NCI-H2171 (cell line): ENCODE results near the gene ASB7.
"Not testable (repeated sequence)": the region's sequence is repeated elsewhere in the genome, so short reads cannot be mapped to it uniquely, and the experiment has no call there.

Experiments used
- DNase-seq: peaks from one replicate; lab custom pipeline; 2025; lab: John Stamatoyannopoulos, UW

Gene ASB7, protein sequence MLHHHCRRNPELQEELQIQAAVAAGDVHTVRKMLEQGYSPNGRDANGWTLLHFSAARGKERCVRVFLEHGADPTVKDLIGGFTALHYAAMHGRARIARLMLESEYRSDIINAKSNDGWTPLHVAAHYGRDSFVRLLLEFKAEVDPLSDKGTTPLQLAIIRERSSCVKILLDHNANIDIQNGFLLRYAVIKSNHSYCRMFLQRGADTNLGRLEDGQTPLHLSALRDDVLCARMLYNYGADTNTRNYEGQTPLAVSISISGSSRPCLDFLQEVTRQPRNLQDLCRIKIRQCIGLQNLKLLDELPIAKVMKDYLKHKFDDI

DNA sequence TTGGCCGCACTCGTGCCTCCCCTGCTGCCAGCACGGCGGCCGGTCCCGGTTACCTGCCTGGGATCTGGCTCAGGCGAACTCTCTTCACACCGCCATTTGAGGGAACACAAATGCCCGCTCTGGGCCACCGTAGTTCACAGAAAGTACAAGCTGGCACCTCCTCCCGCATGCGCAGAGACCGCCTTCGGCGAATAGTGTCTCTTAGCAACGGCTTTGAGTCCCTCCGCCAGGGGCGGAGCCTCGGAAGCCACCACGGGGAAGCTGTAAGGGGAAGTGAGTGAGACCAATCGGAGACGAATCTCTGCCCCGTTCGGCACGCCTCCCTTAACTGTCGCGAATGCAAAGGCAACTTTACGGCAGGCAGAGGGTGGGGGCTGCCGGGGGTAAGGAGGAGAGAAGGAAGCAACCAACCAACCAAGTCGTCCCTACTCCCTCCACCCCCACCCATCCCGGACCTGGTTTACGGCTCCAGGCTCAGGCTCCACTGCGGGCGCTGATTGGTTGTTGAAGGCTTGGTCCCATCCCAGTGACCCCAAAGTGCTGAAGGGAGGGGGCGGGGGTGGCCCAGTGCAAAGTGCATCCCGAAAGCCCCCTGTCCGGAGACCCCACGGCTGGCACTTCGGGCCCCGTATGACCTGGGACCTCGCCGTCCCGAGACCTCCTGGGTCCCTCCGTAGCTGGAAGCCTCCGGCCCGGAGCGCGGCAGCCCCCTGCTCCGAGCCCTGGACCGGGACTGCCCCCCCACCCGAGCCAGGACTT lies at the start of gene ASB7, which contains the start of gene LINS1:
TSS of gene ASB7 (plus strand) at position 526 of the 759 bp plus-strand sequence. CDS start 9,628 bp downstream, outside the sequence.
TSS of gene LINS1 (minus strand) at position 121 of the 759 bp plus-strand sequence. CDS start 21,342 bp downstream, outside the sequence.
- peak; percentile 99 for DNase-seq

DNA sequence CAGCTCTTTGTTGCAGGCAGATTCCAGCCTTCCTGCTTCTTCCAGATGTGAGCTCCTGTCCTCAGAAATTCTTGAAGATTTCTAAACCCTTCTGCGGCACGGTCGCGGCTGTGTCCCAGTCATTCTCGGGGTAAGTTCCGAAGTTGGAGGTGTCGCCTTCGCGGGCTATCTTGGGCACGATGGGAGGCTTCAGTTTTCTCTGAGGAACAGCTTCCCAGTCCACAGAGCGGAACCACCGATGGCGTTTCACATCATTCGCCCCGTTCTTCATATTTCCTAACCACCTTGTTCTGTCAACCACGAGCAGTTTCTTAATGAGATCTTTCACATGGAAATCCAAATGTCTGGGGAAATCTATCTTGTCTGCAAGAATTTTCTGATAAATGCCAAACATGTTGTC lies 48.9 kb upstream of the ASB7 start:
- DNase-seq, result no peak

DNA sequence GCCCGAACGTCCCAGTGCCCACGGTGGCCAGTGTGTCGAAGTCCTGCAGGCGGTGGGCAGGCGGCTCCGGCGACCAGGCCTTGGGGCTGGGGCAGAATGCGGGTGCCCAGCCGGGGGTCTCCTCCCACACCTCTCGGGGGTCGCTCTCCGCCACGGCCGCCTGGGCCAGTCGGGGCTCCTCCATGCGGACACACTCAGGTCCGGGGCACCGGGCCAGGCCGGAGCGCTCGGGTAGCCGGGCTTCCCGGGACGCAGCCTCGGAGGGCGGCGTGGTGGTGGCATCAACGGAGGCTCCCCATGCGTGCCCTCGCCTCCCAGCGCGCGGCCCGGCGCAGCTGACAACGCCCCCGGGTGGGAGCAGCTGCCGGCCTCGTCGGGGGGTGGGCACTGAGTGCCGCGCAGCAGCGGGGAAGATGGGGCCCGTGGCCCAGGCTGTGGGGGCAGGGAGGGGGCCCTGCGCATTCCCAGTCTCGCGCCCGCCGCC lies 43.6 kb upstream of the ASB7 start:
- DNase-seq, result no peak

DNA sequence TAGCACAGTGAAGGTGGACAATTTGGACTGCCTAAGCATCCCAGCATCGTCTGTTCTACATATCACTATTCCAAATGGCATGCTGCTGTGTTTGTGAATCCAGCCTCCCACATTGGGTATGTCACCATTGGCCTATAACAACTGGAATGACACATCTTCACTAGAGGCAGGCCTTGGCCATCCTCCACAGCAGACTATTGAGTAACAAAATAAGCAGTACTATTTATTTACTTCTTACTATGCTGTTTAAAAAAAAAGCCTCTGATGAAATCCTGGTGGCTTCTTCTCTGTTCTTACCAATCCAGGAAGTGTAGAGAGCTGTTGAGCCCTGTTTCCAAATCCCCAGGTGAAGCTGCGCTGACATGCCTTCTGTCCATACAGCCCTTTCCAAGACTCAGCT lies 43.1 kb upstream of the ASB7 start:
- DNase-seq, result no peak

DNA sequence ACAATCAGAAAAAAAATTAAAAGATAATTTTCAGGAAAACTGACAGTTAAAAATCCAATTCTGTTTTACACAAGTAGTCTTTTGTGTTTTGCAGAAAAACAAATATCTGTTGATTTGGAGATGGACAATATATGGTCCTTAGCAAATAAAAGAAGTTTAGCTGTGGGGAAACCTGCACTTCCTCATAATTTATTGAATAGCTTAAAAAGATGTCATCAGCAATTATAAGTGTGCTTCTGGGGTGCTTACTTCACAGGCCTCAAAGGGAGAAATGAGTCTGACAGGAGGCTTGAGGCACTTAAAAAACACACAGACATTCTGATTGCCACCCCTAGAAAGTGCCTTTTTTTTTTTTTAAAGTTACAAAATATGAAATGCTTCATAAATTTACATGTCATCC lies 42.1 kb upstream of the ASB7 start:
- DNase-seq, result no peak

DNA sequence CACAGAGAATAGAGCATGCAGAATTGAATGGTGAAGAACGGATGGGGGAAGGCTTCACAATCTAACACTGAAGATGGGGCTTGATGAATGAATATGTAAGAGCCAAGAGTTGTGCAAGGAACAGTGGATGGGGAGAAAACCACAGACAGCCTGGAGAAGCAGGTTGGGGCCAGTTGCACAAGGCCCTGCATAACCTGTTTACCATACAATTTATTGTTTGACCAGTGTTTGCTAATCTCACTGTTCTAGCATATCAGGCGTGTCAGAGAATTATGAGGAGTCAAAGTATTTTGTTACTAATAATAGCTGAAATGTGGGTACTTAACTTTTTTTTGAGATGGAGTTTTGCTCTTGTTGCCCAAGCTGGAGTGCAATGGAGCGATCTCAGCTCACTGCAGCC lies 36.8 kb upstream of the ASB7 start:
- DNase-seq, result no peak

DNA sequence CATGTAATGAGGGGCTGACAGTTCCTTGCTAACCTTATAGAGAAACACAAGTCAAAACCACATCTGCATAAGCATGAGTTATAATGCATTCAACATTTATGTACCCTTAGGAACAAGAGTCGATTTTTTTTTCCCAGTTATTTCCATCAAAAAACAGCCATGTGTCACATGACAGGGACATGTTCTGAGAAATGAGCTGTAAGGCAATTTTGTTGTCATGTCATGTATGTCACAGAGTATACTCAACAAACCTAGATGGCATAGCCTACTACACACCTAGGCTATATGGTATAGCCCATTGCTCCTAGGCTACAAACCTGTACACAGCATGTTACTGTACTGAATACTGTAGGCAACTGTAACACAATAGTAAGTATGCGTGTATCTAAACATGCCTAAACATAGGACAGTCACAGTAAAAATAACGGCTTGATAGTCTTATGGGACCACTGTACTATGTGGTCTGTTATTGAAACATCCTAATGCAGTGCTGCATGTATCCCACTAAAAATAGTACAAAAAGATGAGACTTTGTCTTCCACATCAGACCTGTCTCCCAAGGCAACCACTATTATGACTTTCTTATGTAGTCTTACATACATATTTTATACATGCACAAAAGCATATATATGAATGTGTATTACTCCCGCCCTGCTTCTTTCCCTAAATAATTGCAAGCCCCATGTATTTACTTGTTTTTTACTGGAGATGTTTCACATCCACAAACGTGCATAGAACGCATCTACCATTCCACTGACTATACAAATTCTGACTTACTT lies 35.4 kb upstream of the ASB7 start:
- DNase-seq, result no peak

DNA sequence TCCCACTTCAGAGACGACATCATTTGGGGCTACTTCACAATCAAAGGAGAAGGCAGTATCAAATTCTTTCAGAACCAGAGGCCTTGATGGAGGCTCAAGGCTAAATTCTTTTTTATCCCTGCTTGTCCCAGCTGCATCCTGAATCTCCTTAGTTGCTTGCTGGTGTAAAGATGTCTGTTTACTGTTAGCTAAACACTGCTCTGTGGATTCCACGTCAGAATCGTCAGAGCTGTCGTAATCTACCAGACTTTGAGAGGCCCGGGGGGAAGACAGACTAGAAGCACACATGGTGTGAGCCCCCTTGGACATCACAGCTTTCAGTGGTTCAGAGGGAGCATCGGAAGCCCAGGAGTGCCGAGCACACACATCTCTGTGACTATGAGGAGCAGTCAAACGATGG lies 33.0 kb upstream of the ASB7 start:
- no peak for DNase-seq

DNA sequence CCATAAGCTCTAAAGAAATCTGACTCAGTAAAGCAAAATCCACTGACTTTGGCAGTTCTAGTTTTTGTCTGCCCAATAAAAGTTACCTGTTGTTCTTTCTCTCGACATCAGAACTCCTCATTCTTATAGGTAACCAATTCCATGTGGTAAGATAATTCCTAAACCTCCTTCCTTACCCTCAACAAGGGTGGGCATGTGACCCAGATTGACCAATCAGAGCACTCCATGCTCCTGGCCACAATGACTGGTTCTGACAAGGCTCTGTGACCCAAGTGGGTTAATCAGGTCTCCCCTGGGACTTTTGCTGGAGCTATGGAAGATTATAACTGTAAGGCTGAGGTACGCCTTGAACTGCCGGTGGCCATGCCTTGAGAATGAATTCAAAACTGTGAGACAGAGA lies 32.1 kb upstream of the ASB7 start:
- no peak for DNase-seq

DNA sequence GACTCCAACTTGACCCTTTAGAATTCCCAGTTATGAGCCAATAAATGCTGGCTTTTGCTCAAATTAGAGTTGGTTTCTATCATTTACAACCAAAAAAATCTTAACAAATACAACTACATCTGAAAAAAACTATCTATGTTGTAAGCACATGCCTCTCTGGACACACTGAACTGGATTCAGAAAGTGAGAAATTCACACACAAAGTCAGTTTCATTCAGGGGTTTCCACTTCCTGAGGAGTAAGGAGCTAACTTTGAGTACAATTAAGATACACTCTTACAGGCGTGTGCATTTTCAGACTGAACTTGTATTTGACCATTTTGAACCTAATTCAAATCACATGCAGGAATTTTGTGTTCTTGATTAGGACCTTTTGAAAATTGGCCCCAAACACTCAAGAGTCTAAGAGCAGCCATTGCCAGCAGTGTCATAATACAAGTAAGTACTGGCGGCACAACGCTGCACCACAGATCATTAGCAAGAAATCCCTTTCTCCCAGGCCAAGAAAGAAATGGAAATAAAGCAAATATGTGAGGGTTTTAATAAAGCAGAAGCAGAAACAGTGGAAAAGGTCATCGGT lies 31.6 kb upstream of the ASB7 start:
- no peak for DNase-seq

DNA sequence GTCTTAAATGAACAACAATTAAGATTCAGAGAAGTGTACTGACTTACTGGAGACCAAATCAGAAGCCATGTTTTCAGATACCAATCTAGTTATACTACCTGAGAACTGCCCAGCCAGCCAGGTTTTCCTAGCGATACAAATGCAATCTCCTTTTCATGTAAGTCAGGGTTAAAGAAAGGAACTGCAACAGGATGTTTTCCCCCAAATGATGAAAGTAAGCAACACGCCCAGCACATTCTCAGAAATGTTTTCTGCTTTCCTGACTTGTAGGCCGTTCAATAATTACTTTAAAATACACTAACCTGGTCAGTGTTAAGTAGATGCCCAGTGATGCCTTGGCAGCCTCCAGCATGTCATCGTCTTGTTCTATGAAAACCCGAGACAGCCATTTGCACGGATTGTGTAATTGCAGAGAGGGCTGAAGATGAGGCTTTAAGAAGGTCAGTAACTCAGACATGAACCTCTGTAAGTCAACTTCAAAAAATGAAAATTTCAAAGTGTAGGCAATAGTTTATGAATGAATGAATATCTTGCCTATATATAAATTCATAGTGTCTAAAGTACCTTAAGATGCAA lies 30.7 kb upstream of the ASB7 start:
- DNase-seq, result no peak

DNA sequence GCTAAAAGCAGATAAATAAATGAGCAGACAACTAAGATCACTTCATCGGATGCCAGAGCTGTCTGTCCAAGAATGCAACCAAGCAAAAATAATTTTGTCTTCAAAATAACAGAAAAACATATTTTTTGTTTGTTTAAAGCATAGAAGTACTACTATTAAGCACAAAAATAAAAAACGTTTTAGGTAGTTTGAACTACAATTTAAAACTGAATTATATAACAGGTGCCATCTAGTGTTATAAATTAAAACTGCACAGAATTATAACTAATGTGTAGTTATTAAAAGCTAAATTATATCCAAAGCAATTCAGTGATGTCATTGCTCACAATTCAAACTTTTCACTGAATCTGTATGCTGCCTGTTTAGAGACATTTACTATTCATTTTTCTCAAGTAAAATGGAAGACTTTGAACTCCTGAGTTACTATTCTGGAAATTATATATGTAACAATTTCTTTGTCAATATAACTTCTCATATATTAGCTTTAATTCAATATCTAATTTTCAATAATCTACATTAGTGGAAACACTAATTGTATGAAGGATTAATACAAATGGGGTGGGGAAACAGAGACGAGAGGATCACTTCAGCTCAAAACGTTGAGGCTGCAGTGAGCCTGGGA lies 29.9 kb upstream of the ASB7 start:
- DNase-seq, result no peak

DNA sequence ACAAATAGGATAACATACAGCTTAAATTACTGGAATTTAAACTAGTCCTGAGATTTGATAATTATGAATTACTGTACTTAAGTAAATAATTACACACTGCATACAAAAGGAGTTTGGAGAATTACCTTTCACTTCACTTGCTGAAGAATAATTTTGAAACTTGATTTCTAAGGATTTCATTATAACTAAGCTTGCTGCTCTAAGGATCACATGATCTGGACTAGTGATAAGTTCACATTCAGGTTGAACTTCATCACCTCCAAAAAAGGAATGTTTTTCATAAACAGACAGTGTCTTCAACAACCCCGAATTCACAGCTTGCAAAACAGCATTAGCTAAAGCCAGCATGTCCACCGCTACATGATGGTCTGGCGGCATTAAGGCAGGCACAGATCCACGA lies 28.9 kb upstream of the ASB7 start:
- no peak for DNase-seq

DNA sequence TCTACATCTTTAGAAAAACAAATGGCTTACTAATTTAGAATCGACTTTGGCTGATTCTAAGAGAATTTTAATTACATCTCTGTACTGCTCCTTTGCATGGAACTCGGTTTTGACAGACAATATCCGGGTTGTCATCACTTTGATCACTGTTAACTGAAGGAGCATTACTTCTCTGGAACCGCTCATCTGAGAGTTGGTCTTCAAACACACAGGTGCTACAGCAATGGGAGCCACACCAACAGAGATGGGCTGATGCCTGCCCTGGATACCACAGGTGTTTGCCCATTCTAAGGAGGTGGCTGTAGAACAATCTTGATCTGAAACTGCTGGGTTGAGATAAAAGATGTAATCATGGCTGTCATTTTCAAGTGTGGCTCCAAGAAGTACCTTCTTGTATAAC lies 22.0 kb upstream of the ASB7 start:
- DNase-seq, result no peak

DNA sequence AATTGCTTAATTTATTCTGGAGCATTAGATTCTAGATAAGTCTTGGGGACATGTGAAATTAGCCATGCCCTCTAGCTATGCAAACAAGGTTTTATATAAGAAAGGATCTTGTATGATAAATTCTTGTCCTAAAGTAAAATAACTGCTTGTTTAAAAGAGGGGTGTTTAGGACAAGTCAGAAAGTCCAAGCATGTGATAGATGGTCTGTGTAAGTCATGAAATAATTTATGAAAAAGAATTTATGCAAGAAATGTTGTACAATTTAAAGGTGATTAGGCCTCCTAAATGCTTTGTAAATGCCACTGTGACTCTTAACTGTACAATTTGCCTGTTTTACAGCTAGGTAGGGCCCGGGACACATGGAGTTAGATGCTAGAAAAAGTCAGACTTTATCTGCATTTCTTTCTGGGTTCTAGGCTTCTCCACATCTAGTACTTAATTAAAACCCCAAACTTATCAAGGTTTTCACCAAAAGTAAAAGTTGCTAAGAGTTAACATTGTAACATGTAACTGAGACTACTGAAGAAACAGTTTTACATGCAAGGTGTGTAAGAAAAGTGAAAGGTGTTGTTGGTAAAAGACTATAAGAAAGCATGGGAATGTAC lies 13.6 kb upstream of the ASB7 start:
- DNase-seq, result peak; percentile 7

DNA sequence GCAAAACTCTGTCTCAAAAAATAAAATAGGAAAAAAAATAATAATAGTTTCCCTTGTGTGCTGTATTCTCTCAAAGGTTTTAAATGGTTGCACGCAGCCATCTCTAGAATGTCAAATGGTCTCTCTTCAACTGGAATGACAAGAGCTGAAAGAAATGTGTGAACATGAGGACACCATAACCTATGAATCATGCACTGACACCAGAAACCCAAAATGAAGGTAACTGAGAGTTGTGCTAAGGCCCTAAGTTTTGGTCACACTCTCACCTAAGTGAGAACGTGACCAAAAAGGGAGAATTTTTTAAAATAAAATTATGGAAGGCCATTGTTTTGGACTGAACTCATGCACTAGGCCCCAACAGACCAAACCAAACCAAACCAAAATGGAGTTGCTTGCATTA lies 11.2 kb upstream of the ASB7 start:
- DNase-seq, result not testable (repeated sequence)

DNA sequence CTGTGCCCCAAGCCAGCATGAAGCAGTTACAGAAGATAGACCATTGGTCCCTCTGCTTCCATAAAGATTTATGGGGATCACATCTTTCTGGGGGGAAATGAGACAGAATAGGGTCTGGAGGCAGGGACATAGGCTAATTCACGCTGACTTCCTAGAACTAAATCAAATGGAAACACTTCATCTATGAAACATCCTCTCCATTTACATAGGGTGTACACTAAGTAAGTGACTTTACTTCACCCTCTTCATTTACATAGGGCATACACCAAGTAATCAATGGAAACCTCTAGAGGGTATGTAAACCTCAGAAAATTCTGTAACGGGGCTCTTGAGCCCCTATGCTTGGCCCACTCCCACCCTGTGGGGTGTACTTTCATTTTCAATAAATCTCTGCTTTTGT lies 10.6 kb upstream of the ASB7 start:
- no peak for DNase-seq

DNA sequence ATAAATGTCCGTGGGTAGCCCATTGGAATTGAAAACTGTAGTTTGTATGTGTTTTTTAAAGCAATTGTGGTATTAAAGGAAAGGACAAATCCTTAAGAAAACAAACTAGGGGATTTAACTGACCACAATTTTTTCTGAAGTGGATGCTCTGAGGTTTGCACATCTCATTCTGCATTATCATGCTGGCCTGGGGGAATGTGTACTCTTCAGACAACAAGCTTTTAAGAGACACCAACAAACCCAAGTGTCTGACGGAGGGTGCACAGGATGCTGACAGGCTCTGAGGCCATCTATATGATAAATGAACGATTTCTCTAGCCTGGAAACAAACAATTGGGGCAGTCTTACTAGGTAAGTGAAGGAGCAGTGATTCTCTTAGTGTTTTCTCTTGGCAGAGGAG lies 9.5 kb upstream of the ASB7 start:
- no peak for DNase-seq

DNA sequence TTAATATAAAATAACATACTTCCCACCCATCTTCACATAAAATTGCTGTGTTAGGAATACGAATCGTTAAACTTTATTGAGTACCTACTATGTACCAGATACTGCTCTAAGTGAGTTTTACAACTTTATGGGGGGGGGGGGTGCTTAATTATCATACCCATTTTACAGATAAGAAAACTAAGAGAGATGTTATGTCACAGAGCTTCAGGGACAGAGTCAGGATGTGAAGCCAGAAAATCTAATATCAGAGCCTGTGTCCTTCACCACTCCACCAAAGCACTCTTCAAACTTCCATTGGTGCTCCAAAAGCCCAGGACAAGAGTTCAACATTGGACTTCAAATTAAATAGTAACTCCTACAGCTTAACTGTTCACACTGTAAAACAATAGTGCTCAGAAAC lies 9.0 kb upstream of the ASB7 start:
- no peak for DNase-seq

DNA sequence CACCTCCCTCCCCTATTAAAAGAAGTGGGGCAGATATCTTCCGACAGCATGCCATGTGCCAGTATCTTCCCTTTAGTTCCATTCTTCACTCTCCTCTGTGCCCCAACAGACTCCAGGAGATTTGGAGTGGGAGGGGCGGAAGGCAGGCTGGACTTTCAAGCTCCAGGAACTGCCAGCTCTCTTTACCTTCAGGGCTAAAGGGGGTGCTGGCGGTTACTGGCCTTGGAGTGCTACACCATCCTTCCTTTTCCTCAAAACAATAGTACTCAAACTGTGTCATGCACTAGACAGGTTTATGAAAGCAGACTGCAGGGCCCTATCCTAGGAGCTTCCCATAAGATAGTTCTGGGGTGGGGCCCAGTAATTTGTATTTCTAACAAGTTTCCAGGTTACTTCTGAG lies 6.4 kb upstream of the ASB7 start:
- no peak for DNase-seq

DNA sequence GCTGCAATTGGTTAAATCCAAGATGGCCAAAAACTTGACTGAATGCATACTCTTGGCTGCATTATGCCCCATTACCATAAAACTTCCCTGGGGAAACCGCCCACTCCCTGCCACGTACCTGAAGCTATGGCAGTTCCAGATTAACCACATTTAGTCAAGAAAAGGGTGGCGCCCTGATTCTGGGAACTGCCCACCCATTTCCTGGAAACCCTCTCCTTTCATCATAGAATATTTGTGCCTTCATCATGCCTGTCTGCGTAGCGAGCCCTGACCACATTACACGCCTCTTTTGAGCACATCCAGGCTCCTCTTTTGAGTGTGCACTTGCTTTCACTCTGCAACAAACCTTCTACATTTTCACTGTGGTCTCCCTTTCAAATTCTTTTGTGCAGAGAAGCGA lies 5.6 kb upstream of the ASB7 start:
- DNase-seq, result no peak
